Left renal pelvis (tissue), 4 donors: ENCODE results near the gene TAPBP. TPM values are rescaled to one million over a fixed set of nuclear protein-coding genes. Genes with fewer than 3 reads are reported as not detected.
"Not testable (repeated sequence)": the region's sequence is repeated elsewhere in the genome, so short reads cannot be mapped to it uniquely, and the experiment has no call there.

ENCODE experiments used
- DNase-seq, 4 donors: peaks; one replicate each; pipeline ENCODE4 v3.0.0-alpha.2; 2013; ENCODE audit warnings: low read depth in 4 of 4, low spot score in 3 of 4
- polyA plus RNA-seq, 4 donors: library from polyadenylated mRNA; unstranded; fragments of 120-200 nt; gene quantifications; one replicate each; pipeline ENCODE4 v1.2.1, GENCODE V29; 2013; ENCODE audit not compliant: insufficient read length in 4 of 4

Gene TAPBP
- polyA plus RNA-seq, 4 donors = 26.9 to 49.5 (median 38.4) TPM

GRCh38 chr6:33297956-33298772 lies 15.7 kb downstream of the TAPBP start:
- DNase-seq = peak in 1 of 4 donors; percentile 51

GRCh38 chr6:33297406-33297955 lies 16.4 kb downstream of the TAPBP start:
- peak in 1 of 4 donors; percentile 33 for DNase-seq

- DNase-seq = no peak
Observed at GRCh38 chr6:33296797-33297405, 17.0 kb downstream of the TAPBP start.

- no peak for DNase-seq
Observed at GRCh38 chr6:33295621-33296369, 18.1 kb downstream of the TAPBP start.

GRCh38 chr6:33294086-33294823 lies 19.6 kb downstream of the TAPBP start:
- no peak for DNase-seq

GRCh38 chr6:33292996-33293682 lies 20.7 kb downstream of the TAPBP start:
- DNase-seq = no peak

- DNase-seq = no peak
Observed at GRCh38 chr6:33290459-33290858, 23.4 kb downstream of the TAPBP start.

GRCh38 chr6:33289784-33290315 lies 24.0 kb downstream of the TAPBP start:
- DNase-seq = no peak

- DNase-seq = peak in 3 of 4 donors; percentile 87 to 92 (median 89)
Observed at GRCh38 chr6:33288921-33289783, 24.7 kb downstream of the TAPBP start, which contains the start of the genes PFDN6 and WDR46. PFDN6 (plus strand) TSS chr6:33289601; CDS start chr6:33289857, 256 bp downstream. WDR46 (minus strand) TSS chr6:33289239; CDS start chr6:33289170, 69 bp downstream.

- no peak for DNase-seq
Observed at GRCh38 chr6:33288141-33288920, 25.5 kb downstream of the TAPBP start.

- no peak for DNase-seq
Observed at GRCh38 chr6:33286946-33287914, 26.6 kb downstream of the TAPBP start.

- DNase-seq = not testable (repeated sequence)
Observed at GRCh38 chr6:33285214-33285613, 28.7 kb downstream of the TAPBP start.

- no peak for DNase-seq
Observed at GRCh38 chr6:33280539-33280938, 33.3 kb downstream of the TAPBP start.

GRCh38 chr6:33279971-33280511 lies 33.8 kb downstream of the TAPBP start:
- DNase-seq = peak in 1 of 4 donors; percentile 14

GRCh38 chr6:33279257-33279695 lies 34.6 kb downstream of the TAPBP start:
- DNase-seq = no peak

GRCh38 chr6:33278810-33279209 lies 35.1 kb downstream of the TAPBP start:
- no peak for DNase-seq
